ENCODE measurements around the gene ZNF629.
"Not testable (repeated sequence)": the region's sequence is repeated elsewhere in the genome, so short reads cannot be mapped to it uniquely, and the experiment has no call there.

DNA sequence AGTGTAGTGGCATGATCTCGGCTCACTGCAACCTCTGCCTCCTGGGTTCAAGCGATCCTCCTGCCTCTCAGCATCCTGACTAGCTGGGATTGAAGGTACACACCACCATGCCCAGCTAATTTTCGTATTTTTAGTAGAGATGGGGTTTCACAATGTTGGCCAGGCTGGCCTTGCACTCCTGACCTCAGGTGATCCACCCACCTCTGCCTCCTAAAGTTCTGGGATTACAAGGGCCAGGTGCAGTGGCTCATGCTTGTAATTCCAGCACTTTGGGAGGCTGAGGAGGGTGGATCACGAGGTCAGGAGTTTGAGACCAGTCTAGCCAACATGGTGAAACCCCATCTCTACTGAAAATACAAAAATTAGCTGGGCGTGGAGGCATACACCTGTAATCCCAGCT, 22.7 kb upstream of the ZNF629 start:
- TF ChIP-seq, protein P1, sequence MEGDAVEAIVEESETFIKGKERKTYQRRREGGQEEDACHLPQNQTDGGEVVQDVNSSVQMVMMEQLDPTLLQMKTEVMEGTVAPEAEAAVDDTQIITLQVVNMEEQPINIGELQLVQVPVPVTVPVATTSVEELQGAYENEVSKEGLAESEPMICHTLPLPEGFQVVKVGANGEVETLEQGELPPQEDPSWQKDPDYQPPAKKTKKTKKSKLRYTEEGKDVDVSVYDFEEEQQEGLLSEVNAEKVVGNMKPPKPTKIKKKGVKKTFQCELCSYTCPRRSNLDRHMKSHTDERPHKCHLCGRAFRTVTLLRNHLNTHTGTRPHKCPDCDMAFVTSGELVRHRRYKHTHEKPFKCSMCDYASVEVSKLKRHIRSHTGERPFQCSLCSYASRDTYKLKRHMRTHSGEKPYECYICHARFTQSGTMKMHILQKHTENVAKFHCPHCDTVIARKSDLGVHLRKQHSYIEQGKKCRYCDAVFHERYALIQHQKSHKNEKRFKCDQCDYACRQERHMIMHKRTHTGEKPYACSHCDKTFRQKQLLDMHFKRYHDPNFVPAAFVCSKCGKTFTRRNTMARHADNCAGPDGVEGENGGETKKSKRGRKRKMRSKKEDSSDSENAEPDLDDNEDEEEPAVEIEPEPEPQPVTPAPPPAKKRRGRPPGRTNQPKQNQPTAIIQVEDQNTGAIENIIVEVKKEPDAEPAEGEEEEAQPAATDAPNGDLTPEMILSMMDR (conservative IDR thresholded peaks at IDR 0.05 in 1 of 2, IDR thresholded peaks at IDR 0.05 in 1 of 2; ENCODE audit: low read depth in 1 of 2, low read length in 2 of 2) = not testable (repeated sequence)
- not testable (repeated sequence) for TF ChIP-seq EZH2 (IDR thresholded peaks at IDR 0.05; ENCODE audit: low read length, missing control alignments)
